ENCODE measurements around the gene HIPK3. TPM values are rescaled to one million over a fixed set of nuclear protein-coding genes. Genes with fewer than 3 reads are reported as not detected.

HIPK3 gene
- total and polyA plus RNA-seq, 7 experiments from 2014 or later, result 24.0 to 92.5 (median 55.0) TPM

- H3K36me3 Mint-ChIP-seq, result no peaks in the 10 kb centered on the region
- H3K4me1 Mint-ChIP-seq, result no peaks in the 10 kb centered on the region
- H3K27ac Mint-ChIP-seq, result no peak overlapping the region
- no peak overlapping the region for H3K4me3 ChIP-seq (ENCODE audit: low read length)
- H3K9me3 ChIP-seq (ENCODE audit: control insufficient read depth in 2 of 3, low read length in 3 of 3), result no peaks in the 10 kb centered on the region
- peaks cover 2 to 39% (median 20%) of the 10 kb centered on the region in 5 donors for H3K27me3 Mint-ChIP-seq
- H3K4me3 Mint-ChIP-seq, result no peak overlapping the region
- CTCF ChIA-PET, result no interaction called here
- H3K9me3 Mint-ChIP-seq, result peaks cover 0 to 2% (median 0%) of the 10 kb centered on the region in 11 donors
- no peak for ATAC-seq
- H3K27ac ChIP-seq (ENCODE audit: low read depth, low read length), result no peak overlapping the region
- intact Hi-C loops (cut with micrococcal nuclease), result no loop called here
- no peaks in the 10 kb centered on the region for H3K36me3 ChIP-seq (ENCODE audit: control insufficient read depth in 2 of 3, insufficient read depth in 3 of 3, low read length in 3 of 3)
- H3K27me3 ChIP-seq (ENCODE audit: control insufficient read depth in 2 of 2, insufficient read depth in 2 of 2, low read length in 2 of 2), result no peaks in the 10 kb centered on the region
- POLR2A ChIA-PET, result no interaction called here
- no peak for DNase-seq
- H3K4me1 ChIP-seq (ENCODE audit: control insufficient read depth in 2 of 2, insufficient read depth in 2 of 2, low read length in 2 of 2), result no peaks in the 10 kb centered on the region
Observed at GRCh38 chr11:33390944-33391892, 134.0 kb downstream of the HIPK3 start.

- Mint-ChIP-seq H3K27ac (no peak overlapping the region), H3K4me3 (no peak overlapping the region), H3K4me1 (no peaks in the 10 kb centered on the region), H3K36me3 (no peaks in the 10 kb centered on the region), H3K27me3 (peaks cover 2 to 42% (median 24%) of the 10 kb centered on the region in 5 donors), H3K9me3 (no peaks in the 10 kb centered on the region)
- no peak overlapping the region for H3K27ac ChIP-seq (ENCODE audit: low read depth, low read length)
- no peaks in the 10 kb centered on the region for H3K4me1 ChIP-seq (ENCODE audit: control insufficient read depth in 2 of 2, insufficient read depth in 2 of 2, low read length in 2 of 2)
- no peaks in the 10 kb centered on the region for H3K9me3 ChIP-seq (ENCODE audit: control insufficient read depth in 2 of 3, low read length in 3 of 3)
- no peaks in the 10 kb centered on the region for H3K27me3 ChIP-seq (ENCODE audit: control insufficient read depth in 2 of 2, insufficient read depth in 2 of 2, low read length in 2 of 2)
- H3K4me3 ChIP-seq (ENCODE audit: low read length), result no peak overlapping the region
- ATAC-seq (no peak), DNase-seq (no peak)
- POLR2A ChIA-PET, result no interaction called here
- intact Hi-C loops (cut with micrococcal nuclease), result no loop called here
- no peaks in the 10 kb centered on the region for H3K36me3 ChIP-seq (ENCODE audit: control insufficient read depth in 2 of 3, insufficient read depth in 3 of 3, low read length in 3 of 3)
- CTCF ChIA-PET, result no interaction called here
Observed at GRCh38 chr11:33391893-33392251, 134.7 kb downstream of the HIPK3 start.

GRCh38 chr11:33394431-33395109 lies 137.4 kb downstream of the HIPK3 start:
- Mint-ChIP-seq H3K4me1 (no peaks in the 10 kb centered on the region), H3K27ac (no peak overlapping the region), H3K27me3 (peaks cover 2 to 36% (median 9%) of the 10 kb centered on the region in 5 donors), H3K36me3 (no peaks in the 10 kb centered on the region), H3K4me3 (no peak overlapping the region), H3K9me3 (no peaks in the 10 kb centered on the region)
- H3K9me3 ChIP-seq (ENCODE audit: control insufficient read depth in 2 of 3, low read length in 3 of 3), result no peaks in the 10 kb centered on the region
- DNase-seq, result no peak
- ChIA-PET CTCF (no interaction called here), POLR2A (no interaction called here)
- ATAC-seq, result no peak
- no peak overlapping the region for H3K4me3 ChIP-seq (ENCODE audit: low read length)
- no peak overlapping the region for H3K27ac ChIP-seq (ENCODE audit: low read depth, low read length)
- no peaks in the 10 kb centered on the region for H3K27me3 ChIP-seq (ENCODE audit: control insufficient read depth in 2 of 2, insufficient read depth in 2 of 2, low read length in 2 of 2)
- H3K36me3 ChIP-seq (ENCODE audit: control insufficient read depth in 2 of 3, insufficient read depth in 3 of 3, low read length in 3 of 3), result no peaks in the 10 kb centered on the region
- H3K4me1 ChIP-seq (ENCODE audit: control insufficient read depth in 2 of 2, insufficient read depth in 2 of 2, low read length in 2 of 2), result no peaks in the 10 kb centered on the region
- intact Hi-C loops (cut with micrococcal nuclease), result no loop called here

- ChIA-PET CTCF (interaction anchor here (0.6 kb wide), 1 partner anchor 675 kb away, joined by 3 read pairs; no protein-coding TSS in a partner anchor), POLR2A (no interaction called here)
- DNase-seq (no peak), ATAC-seq (no peak)
- Mint-ChIP-seq H3K9me3 (no peaks in the 10 kb centered on the region), H3K4me3 (no peak overlapping the region), H3K27me3 (peaks cover 0 to 31% (median 15%) of the 10 kb centered on the region in 5 donors), H3K27ac (no peak overlapping the region), H3K4me1 (no peaks in the 10 kb centered on the region), H3K36me3 (no peaks in the 10 kb centered on the region)
- no peaks in the 10 kb centered on the region for H3K4me1 ChIP-seq (ENCODE audit: control insufficient read depth in 2 of 2, insufficient read depth in 2 of 2, low read length in 2 of 2)
- H3K27me3 ChIP-seq (ENCODE audit: control insufficient read depth in 2 of 2, insufficient read depth in 2 of 2, low read length in 2 of 2), result no peaks in the 10 kb centered on the region
- no peak overlapping the region for H3K4me3 ChIP-seq (ENCODE audit: low read length)
- intact Hi-C loops (cut with micrococcal nuclease), result no loop called here
- no peaks in the 10 kb centered on the region for H3K36me3 ChIP-seq (ENCODE audit: control insufficient read depth in 2 of 3, insufficient read depth in 3 of 3, low read length in 3 of 3)
- no peaks in the 10 kb centered on the region for H3K9me3 ChIP-seq (ENCODE audit: control insufficient read depth in 2 of 3, low read length in 3 of 3)
- H3K27ac ChIP-seq (ENCODE audit: low read depth, low read length), result no peak overlapping the region
Observed at GRCh38 chr11:33396361-33396760, 139.2 kb downstream of the HIPK3 start.

- H3K27me3 Mint-ChIP-seq, result peaks cover 0 to 38% (median 14%) of the 10 kb centered on the region in 5 donors
- H3K27me3 ChIP-seq (ENCODE audit: control insufficient read depth in 2 of 2, insufficient read depth in 2 of 2, low read length in 2 of 2), result no peaks in the 10 kb centered on the region
- no peak for ATAC-seq
- H3K4me1 ChIP-seq (ENCODE audit: control insufficient read depth in 2 of 2, insufficient read depth in 2 of 2, low read length in 2 of 2), result no peaks in the 10 kb centered on the region
- H3K36me3 Mint-ChIP-seq, result no peaks in the 10 kb centered on the region
- POLR2A ChIA-PET, result no interaction called here
- intact Hi-C loops (cut with micrococcal nuclease), result no loop called here
- no peak overlapping the region for H3K4me3 ChIP-seq (ENCODE audit: low read length)
- H3K4me3 Mint-ChIP-seq, result no peak overlapping the region
- H3K9me3 ChIP-seq (ENCODE audit: control insufficient read depth in 2 of 3, low read length in 3 of 3), result no peaks in the 10 kb centered on the region
- no peak for DNase-seq
- no peaks in the 10 kb centered on the region for H3K36me3 ChIP-seq (ENCODE audit: control insufficient read depth in 2 of 3, insufficient read depth in 3 of 3, low read length in 3 of 3)
- H3K27ac Mint-ChIP-seq, result no peak overlapping the region
- H3K27ac ChIP-seq (ENCODE audit: low read depth, low read length), result no peak overlapping the region
- no peaks in the 10 kb centered on the region for H3K4me1 Mint-ChIP-seq
- peaks cover 0 to 1% (median 0%) of the 10 kb centered on the region in 11 donors for H3K9me3 Mint-ChIP-seq
- CTCF ChIA-PET, result no interaction called here
Observed at GRCh38 chr11:33399421-33399820, 142.2 kb downstream of the HIPK3 start.

GRCh38 chr11:33402066-33402465 lies 144.9 kb downstream of the HIPK3 start:
- Histone ChIP-seq H3K4me1 (ENCODE audit: control insufficient read depth in 2 of 2, insufficient read depth in 2 of 2, low read length in 2 of 2) (no peaks in the 10 kb centered on the region), H3K27ac (ENCODE audit: low read depth, low read length) (no peak overlapping the region), H3K36me3 (ENCODE audit: control insufficient read depth in 2 of 3, insufficient read depth in 3 of 3, low read length in 3 of 3) (no peaks in the 10 kb centered on the region), H3K4me3 (ENCODE audit: low read length) (no peak overlapping the region), H3K9me3 (ENCODE audit: control insufficient read depth in 2 of 3, low read length in 3 of 3) (no peaks in the 10 kb centered on the region), H3K27me3 (ENCODE audit: control insufficient read depth in 2 of 2, insufficient read depth in 2 of 2, low read length in 2 of 2) (no peaks in the 10 kb centered on the region)
- no peak overlapping the region for H3K4me3 Mint-ChIP-seq
- ChIA-PET CTCF (no interaction called here), POLR2A (no interaction called here)
- no peak for ATAC-seq
- H3K36me3 Mint-ChIP-seq, result no peaks in the 10 kb centered on the region
- intact Hi-C loops (cut with micrococcal nuclease), result no loop called here
- H3K4me1 Mint-ChIP-seq, result no peaks in the 10 kb centered on the region
- DNase-seq, result no peak
- peaks cover 0 to 1% (median 0%) of the 10 kb centered on the region in 11 donors for H3K9me3 Mint-ChIP-seq
- no peak overlapping the region for H3K27ac Mint-ChIP-seq
- peaks cover 0 to 22% (median 15%) of the 10 kb centered on the region in 5 donors for H3K27me3 Mint-ChIP-seq
